WTC11 (cell line): Measurements from ENCODE around the gene SPECC1L.

Experiments used
- CREM ChIP-seq: sonication (generic); formaldehyde crosslinking; IDR thresholded peaks from 2 replicates; pipeline ENCODE4 v1.8.1; 2022; ENCODE audit warnings: mild to moderate bottlenecking, missing genetic modification reagents, moderate library complexity
- TF ChIP-seq, protein P1 (sequence below): fragments of 200-600 bp; IDR thresholded peaks from 2 replicates; pipeline ENCODE4 v1.8.0; 2022; ENCODE audit warnings: antibody characterized with exemption
- TF ChIP-seq, protein P2 (sequence below): sonication (generic); formaldehyde crosslinking; IDR thresholded peaks from 2 replicates; pipeline ENCODE4 v1.8.0; 2022; ENCODE audit warnings: mild to moderate bottlenecking, missing genetic modification reagents
- TF ChIP-seq, protein P3 (sequence below): sonication (generic); formaldehyde crosslinking; IDR thresholded peaks from 2 replicates; pipeline ENCODE4 v1.8.1; 2023; ENCODE audit warnings: mild to moderate bottlenecking, moderate library complexity, missing genetic modification reagents

DNA sequence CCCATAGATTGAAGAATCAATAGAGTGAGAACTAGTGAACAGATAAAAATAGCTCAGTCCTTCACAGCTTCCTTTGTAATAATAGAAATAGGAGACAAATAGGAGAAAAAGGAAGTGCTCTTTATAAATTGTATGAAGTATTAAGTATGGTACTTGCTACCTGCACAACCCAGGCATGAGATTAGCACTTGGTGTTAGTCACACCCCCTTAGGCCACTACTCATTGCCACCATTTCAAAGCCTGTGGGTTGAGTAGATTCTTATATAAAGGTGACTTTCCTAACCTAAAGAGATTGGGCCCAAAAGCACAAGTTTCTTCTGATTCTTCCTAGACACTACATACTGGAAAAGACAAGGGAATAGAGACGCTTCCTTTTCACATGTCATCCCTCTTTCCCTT, 119.0 kb downstream of the SPECC1L start:
- TF ChIP-seq, protein P1, sequence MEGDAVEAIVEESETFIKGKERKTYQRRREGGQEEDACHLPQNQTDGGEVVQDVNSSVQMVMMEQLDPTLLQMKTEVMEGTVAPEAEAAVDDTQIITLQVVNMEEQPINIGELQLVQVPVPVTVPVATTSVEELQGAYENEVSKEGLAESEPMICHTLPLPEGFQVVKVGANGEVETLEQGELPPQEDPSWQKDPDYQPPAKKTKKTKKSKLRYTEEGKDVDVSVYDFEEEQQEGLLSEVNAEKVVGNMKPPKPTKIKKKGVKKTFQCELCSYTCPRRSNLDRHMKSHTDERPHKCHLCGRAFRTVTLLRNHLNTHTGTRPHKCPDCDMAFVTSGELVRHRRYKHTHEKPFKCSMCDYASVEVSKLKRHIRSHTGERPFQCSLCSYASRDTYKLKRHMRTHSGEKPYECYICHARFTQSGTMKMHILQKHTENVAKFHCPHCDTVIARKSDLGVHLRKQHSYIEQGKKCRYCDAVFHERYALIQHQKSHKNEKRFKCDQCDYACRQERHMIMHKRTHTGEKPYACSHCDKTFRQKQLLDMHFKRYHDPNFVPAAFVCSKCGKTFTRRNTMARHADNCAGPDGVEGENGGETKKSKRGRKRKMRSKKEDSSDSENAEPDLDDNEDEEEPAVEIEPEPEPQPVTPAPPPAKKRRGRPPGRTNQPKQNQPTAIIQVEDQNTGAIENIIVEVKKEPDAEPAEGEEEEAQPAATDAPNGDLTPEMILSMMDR = no peak
- TF ChIP-seq, protein P2, sequence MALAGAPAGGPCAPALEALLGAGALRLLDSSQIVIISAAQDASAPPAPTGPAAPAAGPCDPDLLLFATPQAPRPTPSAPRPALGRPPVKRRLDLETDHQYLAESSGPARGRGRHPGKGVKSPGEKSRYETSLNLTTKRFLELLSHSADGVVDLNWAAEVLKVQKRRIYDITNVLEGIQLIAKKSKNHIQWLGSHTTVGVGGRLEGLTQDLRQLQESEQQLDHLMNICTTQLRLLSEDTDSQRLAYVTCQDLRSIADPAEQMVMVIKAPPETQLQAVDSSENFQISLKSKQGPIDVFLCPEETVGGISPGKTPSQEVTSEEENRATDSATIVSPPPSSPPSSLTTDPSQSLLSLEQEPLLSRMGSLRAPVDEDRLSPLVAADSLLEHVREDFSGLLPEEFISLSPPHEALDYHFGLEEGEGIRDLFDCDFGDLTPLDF = no peak
- TF ChIP-seq CREM = no peak
- TF ChIP-seq, protein P3, sequence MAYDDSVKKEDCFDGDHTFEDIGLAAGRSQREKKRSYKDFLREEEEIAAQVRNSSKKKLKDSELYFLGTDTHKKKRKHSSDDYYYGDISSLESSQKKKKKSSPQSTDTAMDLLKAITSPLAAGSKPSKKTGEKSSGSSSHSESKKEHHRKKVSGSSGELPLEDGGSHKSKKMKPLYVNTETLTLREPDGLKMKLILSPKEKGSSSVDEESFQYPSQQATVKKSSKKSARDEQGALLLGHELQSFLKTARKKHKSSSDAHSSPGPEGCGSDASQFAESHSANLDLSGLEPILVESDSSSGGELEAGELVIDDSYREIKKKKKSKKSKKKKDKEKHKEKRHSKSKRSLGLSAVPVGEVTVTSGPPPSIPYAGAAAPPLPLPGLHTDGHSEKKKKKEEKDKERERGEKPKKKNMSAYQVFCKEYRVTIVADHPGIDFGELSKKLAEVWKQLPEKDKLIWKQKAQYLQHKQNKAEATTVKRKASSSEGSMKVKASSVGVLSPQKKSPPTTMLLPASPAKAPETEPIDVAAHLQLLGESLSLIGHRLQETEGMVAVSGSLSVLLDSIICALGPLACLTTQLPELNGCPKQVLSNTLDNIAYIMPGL = no peak
